ENCODE data around the gene PRPF6. TPM values are rescaled to one million over a fixed set of nuclear protein-coding genes. Genes with fewer than 3 reads are reported as not detected.

The PRPF6 gene
- polyA plus RNA-seq, 1 donor from 2014 or later: 91.9 TPM

DNA sequence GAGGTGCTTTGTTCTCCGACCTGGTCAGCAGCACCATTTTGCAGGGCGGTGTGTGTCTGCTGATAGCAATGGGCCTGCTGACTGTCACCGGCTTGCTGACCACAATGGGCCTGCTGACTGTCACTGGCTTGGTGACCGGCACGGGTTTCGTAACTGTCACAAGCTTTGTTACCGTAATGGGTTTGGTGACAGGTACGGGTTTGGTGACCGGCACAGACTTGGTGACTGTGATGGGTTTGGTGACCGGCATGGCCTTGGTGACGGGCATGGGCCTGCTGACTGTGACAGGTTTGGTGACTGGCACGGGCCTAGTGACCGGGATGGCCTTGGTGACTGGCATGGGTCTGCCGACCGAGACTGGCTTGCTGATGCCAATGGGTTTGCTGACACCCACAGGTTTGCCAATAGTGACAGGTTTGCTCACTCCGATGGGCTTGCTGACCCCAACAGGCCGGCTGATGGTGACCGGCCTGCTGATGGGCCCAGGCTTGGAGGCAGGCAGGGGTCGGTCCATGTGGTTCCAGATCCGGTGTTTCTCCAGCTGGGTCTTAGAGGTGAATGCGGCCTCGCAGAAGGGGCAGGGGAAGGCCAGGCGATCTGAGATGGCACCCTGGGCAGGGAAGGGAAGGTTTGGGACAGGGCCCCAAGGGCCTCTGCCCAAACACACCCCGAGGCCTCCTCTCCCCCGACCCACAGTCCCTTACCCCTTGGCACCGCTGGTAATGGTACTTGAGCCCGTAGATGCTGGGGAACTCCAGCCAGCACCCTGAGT lies 14.6 kb upstream of the PRPF6 start:
- Histone ChIP-seq H3K9ac (ENCODE audit: low read length) (no peak overlapping the region), H3K9me2 (ENCODE audit: insufficient read depth, low read length) (no peaks in the 10 kb centered on the region), H3K27me3 (ENCODE audit: insufficient read depth, low read depth, low read length) (no peaks in the 10 kb centered on the region), H3K79me2 (replicated peaks; ENCODE audit: insufficient read depth, low read length) (peaks cover 8% of the 10 kb centered on the region), H4K20me1 (ENCODE audit: insufficient read depth) (no peaks in the 10 kb centered on the region), H3K9me3 (ENCODE audit: low read length) (no peaks in the 10 kb centered on the region), H2AFZ (ENCODE audit: low read depth, low read length) (no peak overlapping the region), H3K4me2 (ENCODE audit: low read length) (no peak overlapping the region), H3K36me3 (ENCODE audit: insufficient read depth, low read length) (no peaks in the 10 kb centered on the region), H3F3A (ENCODE audit: insufficient read depth, low read length, poor library complexity, severe bottlenecking) (no peaks in the 10 kb centered on the region), H3K4me3 (ENCODE audit: low read length) (no peak overlapping the region), H3K27ac (ENCODE audit: low read length) (no peak overlapping the region)
- TF ChIP-seq, protein P1, sequence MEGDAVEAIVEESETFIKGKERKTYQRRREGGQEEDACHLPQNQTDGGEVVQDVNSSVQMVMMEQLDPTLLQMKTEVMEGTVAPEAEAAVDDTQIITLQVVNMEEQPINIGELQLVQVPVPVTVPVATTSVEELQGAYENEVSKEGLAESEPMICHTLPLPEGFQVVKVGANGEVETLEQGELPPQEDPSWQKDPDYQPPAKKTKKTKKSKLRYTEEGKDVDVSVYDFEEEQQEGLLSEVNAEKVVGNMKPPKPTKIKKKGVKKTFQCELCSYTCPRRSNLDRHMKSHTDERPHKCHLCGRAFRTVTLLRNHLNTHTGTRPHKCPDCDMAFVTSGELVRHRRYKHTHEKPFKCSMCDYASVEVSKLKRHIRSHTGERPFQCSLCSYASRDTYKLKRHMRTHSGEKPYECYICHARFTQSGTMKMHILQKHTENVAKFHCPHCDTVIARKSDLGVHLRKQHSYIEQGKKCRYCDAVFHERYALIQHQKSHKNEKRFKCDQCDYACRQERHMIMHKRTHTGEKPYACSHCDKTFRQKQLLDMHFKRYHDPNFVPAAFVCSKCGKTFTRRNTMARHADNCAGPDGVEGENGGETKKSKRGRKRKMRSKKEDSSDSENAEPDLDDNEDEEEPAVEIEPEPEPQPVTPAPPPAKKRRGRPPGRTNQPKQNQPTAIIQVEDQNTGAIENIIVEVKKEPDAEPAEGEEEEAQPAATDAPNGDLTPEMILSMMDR (IDR thresholded peaks at IDR 0.05; ENCODE audit: poor library complexity, severe bottlenecking): no peak
- no peak for TF ChIP-seq MXI1 (conservative IDR thresholded peaks at IDR 0.05; ENCODE audit: poor library complexity, severe bottlenecking)
- TF ChIP-seq EP300 (conservative IDR thresholded peaks at IDR 0.05; ENCODE audit: poor library complexity, severe bottlenecking): no peak
- TF ChIP-seq EZH2 (IDR thresholded peaks at IDR 0.05; ENCODE audit: borderline replicate concordance, insufficient read depth, low read length, poor library complexity, severe bottlenecking): no peak
- no peak for TF ChIP-seq SMC3 (conservative IDR thresholded peaks at IDR 0.05; ENCODE audit: poor library complexity)
- TF ChIP-seq RAD21 (conservative IDR thresholded peaks at IDR 0.05): no peak
- TF ChIP-seq, protein P2, sequence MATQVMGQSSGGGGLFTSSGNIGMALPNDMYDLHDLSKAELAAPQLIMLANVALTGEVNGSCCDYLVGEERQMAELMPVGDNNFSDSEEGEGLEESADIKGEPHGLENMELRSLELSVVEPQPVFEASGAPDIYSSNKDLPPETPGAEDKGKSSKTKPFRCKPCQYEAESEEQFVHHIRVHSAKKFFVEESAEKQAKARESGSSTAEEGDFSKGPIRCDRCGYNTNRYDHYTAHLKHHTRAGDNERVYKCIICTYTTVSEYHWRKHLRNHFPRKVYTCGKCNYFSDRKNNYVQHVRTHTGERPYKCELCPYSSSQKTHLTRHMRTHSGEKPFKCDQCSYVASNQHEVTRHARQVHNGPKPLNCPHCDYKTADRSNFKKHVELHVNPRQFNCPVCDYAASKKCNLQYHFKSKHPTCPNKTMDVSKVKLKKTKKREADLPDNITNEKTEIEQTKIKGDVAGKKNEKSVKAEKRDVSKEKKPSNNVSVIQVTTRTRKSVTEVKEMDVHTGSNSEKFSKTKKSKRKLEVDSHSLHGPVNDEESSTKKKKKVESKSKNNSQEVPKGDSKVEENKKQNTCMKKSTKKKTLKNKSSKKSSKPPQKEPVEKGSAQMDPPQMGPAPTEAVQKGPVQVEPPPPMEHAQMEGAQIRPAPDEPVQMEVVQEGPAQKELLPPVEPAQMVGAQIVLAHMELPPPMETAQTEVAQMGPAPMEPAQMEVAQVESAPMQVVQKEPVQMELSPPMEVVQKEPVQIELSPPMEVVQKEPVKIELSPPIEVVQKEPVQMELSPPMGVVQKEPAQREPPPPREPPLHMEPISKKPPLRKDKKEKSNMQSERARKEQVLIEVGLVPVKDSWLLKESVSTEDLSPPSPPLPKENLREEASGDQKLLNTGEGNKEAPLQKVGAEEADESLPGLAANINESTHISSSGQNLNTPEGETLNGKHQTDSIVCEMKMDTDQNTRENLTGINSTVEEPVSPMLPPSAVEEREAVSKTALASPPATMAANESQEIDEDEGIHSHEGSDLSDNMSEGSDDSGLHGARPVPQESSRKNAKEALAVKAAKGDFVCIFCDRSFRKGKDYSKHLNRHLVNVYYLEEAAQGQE (IDR thresholded peaks at IDR 0.05; ENCODE audit: borderline replicate concordance): no peak
- TF ChIP-seq TAF1 (IDR thresholded peaks at IDR 0.05; ENCODE audit: low read depth): no peak
- no peak for TF ChIP-seq POLR2AphosphoS5 (IDR thresholded peaks at IDR 0.05)

DNA sequence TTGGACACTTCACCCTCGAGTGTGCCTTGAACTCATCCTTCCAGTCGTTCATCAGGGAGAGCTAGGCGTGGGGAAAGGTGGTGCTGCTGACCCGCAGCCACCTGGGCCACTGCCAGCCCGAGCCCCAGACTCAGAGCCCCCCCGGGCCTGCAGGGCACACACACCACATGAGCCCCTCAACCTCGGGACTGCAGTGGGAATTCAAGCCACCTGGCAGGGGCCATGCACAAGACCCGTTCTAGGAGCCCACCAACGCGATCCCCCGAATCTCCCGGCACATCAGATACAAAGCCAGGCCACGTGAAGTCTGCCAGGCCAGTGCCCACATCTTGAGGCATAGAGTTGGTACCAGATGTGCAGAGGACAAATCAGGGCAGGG lies 14.0 kb upstream of the PRPF6 start:
- no peak for TF ChIP-seq EP300 (conservative IDR thresholded peaks at IDR 0.05; ENCODE audit: poor library complexity, severe bottlenecking)
- TF ChIP-seq, protein P1 (IDR thresholded peaks at IDR 0.05; ENCODE audit: poor library complexity, severe bottlenecking): no peak
- TF ChIP-seq TAF1 (IDR thresholded peaks at IDR 0.05; ENCODE audit: low read depth): no peak
- TF ChIP-seq POLR2AphosphoS5 (IDR thresholded peaks at IDR 0.05): no peak
- TF ChIP-seq RAD21 (conservative IDR thresholded peaks at IDR 0.05): no peak
- no peak overlapping the region for H3K9ac ChIP-seq (ENCODE audit: low read length)
- no peaks in the 10 kb centered on the region for H3K27me3 ChIP-seq (ENCODE audit: insufficient read depth, low read depth, low read length)
- no peaks in the 10 kb centered on the region for H4K20me1 ChIP-seq (ENCODE audit: insufficient read depth)
- H3K4me2 ChIP-seq (ENCODE audit: low read length): no peak overlapping the region
- H3K9me2 ChIP-seq (ENCODE audit: insufficient read depth, low read length): no peaks in the 10 kb centered on the region
- no peaks in the 10 kb centered on the region for H3K9me3 ChIP-seq (ENCODE audit: low read length)
- no peak overlapping the region for H3K4me3 ChIP-seq (ENCODE audit: low read length)
- H3K79me2 ChIP-seq (replicated peaks; ENCODE audit: insufficient read depth, low read length): peaks cover 8% of the 10 kb centered on the region
- no peak overlapping the region for H3K27ac ChIP-seq (ENCODE audit: low read length)
- no peak overlapping the region for H2AFZ ChIP-seq (ENCODE audit: low read depth, low read length)
- no peaks in the 10 kb centered on the region for H3K36me3 ChIP-seq (ENCODE audit: insufficient read depth, low read length)
- H3F3A ChIP-seq (ENCODE audit: insufficient read depth, low read length, poor library complexity, severe bottlenecking): no peaks in the 10 kb centered on the region
